ENCODE results near the gene VAT1L. TPM values are rescaled to one million over a fixed set of nuclear protein-coding genes. Genes with fewer than 3 reads are reported as not detected.

VAT1L gene
- polyA plus RNA-seq, 1 donor = 4.7 TPM

DNA sequence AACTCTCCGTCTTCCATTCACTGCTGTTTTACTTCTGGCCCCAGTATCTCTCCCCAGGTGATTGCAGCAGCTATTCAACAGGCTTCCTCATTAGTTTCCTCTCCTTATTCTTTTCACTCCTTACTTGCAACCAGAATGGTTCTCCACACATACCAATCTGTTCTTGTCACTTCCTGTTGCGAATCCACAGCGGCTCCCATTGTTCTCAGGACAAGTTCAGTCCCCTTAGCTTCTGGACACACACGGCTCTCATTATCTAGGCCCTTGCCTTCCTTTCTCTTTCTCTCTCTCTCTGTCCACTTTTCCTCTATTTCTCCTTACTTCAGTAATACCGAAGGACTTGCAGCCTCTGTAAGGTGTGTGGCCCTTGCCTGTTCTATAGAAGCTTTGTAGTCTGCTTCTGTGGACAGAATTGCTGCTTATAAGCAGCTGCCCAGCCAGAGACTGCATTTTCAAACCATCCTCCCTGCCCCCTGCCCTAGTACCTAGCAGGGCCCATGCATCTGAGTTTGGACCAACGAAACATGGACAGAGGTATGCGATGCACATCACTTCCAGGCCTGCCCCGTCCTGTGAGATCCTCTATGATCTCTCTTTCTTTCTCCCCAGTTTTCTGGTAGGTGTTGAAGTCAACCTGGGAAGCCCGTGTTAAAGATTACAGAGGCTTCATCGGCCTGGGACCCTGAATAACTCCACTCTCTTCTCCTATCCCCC lies 45.7 kb downstream of the VAT1L start:
- no peak for DNase-seq

DNA sequence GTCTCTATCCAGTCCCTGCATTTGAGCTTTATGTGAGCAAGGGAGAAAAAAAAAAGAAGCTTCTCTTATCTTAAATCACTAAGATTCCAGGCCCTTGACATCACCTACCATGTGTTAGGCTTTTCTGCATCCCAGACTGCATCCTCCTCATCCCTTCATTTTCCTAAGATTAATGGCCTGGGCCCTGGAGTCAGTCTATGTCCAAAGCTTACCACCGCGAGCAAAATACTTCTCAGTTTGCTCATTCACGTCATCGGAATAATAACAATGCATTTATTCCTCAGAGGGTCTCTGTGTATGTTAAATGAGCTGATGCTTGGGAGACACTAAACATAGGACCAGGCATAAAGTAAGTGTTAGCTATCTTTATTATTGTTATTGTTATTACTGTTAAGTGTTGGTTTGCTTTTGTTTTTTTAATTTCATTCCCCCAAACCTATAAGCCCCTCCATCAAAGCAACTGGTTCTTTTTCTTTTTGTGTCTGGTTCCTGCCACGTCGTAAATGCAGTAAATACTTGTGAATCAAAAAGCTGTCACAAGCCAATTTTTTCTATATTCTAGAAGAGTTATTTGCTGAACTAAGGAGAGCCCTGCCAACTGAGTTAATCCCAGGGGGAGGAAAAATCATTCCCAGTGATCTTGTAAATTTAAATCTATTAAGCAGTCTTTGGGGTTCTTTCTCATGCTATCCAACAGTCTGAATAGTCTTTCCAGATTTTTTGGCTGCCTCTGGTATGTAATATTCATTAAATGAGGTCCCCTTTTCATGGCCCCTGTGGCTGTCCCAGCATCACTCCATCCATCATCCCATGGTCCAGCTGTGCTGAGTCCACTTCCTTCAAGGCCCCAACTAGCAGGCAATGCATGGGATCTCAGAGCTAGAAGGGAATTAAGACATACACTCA lies 46.5 kb downstream of the VAT1L start:
- DNase-seq = no peak

DNA sequence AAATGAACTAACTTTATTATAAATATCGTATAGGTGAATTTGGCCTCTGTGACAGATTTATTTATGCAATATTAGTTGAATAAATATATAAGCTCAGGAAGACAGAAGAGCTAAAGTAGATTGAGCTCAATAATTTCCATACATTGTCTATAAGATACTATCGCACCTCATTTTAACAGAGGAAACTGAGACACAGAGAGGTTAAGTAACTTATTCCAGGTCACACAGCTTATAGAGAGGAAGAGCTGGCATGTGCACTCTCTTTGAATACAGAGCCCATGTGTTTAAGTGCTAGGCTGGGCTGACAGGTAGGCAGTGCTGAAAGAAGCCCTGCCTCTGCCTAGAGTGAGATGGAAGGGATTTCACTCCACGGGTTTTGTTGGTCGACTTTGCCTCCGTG lies 48.4 kb downstream of the VAT1L start:
- DNase-seq = no peak

DNA sequence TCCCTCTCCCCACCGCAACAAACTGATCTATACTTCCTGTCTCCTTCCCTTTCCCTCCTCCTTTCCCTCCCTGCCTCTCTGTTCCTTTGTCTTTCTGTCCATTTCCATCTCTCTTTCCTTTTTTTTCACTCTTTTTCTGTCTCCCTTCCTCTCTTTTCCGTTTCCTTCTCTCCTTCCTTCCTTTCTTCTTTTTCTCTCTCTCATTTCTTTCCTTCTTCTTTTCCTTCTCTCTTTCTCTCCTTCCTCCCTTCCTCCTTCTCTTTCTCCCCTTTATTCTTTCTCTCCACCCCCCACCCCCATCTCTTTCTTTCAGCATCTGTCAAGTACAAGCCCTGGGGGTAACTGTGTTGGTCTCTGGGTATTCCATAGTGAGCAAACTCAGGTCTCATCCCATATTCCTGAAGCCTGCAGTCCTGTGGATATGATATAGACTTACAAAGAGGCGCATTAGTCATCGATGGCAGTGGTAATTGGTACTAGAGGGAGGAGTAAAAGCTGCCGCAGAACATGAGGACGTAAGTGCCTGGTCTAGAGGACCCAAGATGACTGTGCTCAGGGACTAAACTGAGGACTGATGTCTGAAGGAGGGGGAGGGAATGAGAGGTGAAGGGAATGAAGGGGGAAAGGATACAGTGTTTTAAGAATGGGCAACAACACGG lies 50.4 kb downstream of the VAT1L start:
- DNase-seq = no peak

DNA sequence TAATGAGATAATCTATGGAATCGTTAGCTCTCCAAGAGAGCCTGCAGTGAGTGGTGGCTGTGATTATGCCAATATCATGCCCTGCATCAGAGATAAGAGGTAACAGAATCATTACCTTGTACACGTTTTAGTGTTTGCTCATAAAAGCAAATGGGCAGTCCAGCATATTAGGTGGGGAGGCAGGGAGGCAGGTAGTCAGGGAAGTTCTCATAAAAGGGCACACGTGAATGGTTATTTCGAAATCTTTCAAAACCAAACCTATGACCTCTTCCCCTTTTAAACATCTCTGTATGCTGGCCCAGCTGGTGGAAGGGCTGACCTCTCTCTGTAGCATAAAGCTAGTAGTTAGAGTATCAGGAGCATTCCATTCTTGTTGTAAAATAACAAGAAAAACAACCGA lies 51.7 kb downstream of the VAT1L start:
- DNase-seq = no peak

DNA sequence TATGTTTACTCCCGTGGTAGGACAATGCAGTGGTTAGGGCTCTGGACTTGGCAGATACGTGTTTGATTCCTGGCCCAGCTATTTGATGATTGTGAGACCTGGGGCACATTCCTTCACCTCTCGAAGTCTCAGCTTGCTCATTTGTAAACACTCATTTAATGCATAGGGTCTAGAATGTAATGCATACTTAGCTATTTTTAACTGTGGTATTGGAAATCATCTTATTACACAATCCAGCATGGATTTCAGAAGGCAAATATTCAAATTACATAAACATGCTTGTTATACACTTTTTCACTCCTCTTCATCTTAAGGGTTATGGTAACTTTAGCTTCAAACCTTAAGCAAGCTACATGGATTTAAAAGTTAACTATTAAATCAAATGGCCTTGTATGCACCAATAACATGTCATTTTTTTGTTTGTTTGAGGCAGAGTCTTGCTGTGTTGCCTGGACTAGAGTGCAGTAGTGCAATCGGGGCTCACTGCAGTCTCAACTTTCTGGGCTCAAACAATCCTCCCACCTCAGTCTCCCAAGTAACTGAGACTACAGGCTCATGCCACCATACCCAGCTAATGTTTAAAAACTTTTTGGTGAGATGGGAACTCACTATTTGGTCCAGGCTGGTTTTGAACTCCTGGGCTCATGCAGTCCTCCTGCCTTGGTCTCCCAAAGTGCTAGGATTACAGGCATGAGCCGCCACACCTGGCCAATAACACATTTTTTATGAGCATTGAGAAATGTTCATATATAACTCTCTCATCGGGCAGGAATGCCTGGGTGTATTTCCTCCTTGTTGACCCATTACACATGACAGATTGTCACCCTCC lies 52.5 kb downstream of the VAT1L start:
- no peak for DNase-seq

DNA sequence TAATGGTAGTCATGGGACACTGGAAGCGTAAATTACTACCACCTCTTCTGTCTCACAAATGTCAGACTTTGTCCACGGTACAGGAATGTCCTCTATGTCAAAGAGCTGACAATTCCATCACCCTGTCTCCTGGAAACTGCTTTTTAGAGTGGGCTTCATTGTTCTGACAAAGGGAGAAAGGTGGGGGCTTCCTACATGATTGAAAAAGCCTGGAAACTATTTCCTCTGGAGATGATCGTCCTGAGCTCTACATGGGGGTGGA lies 53.1 kb downstream of the VAT1L start:
- DNase-seq = no peak

DNA sequence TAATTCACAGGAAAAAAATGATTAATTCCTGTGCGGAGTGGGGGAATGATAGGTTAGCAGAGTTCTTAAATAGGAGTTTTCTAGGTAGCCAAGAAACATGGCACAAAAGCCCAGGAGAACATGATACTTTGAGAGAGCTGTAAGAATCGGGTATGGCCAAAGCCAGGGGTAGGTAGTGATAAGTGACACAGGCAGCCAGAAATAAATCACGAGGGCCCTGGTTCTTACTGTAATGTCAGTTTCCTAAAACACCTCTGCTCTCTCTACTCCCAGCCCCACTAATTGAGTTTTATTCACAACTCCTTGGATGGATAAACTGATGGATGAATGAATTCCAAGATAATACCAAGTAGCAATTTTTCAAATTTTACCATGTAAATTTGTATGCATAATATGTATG lies 54.1 kb downstream of the VAT1L start:
- DNase-seq = no peak

DNA sequence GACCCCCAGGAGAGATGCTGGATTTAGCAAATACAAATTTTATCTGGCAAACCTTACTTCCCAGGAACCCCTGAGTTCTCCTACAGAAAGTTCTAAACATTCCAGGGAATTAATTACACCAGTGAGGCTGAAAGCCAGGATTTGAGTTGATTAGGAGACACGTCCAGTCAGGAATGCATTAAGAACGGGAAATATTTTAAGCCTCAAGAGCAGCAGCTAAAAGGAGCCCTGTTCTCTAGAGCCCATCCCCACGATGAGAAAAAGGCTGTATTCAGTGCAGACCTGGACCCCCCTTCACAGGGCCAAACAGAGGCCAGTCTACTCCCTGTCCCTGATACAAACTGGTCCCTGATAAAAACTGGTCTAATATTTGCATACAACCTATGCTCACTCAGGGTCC lies 55.0 kb downstream of the VAT1L start:
- no peak for DNase-seq

DNA sequence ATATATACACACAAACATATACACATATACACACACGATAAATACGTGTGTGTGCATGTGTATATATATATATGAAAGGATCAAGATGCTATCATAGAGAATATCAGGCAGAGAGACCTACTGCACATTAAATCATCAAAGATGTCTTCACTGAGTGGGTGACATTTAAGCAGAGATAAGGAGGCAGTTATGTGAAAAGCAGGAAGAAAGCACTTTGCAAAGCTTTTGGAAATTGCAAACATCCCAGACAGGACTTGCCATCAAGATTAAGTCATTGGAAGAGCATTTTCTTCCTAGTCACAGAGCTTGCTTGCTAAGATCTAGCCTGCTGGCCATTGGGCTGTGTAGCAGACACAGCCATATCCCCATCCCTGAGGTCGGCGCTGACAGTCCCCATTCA lies 56.4 kb downstream of the VAT1L start:
- no peak for DNase-seq

DNA sequence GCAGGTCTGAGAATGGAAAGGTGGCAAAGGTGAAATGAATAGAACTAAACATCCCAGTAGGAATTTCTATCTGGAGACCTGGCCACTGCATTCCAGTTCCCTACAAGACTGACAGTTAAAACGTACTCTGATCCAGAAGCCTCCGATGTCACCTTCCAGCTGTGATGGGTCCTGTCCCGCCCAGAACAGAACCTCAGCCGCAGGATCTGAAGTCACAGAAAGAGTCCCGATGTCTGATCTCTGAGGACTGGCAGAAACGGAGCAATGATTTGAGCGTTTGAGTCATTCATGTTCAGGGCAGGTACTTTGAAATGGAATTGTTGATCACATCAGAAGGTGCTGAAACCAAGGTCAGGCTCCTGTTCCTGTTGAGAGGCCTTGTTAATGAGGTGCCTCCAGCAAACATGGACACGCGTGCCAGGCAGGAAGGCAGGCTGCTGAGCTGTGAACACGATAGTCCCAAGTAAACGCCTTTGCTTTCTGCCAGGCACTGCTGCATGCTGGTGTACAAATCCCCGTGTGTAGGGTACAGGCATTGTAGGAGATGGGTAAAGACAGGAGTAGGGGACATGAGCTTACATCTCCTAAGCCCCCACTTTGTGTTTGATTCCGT lies 61.4 kb downstream of the VAT1L start:
- no peak for DNase-seq

DNA sequence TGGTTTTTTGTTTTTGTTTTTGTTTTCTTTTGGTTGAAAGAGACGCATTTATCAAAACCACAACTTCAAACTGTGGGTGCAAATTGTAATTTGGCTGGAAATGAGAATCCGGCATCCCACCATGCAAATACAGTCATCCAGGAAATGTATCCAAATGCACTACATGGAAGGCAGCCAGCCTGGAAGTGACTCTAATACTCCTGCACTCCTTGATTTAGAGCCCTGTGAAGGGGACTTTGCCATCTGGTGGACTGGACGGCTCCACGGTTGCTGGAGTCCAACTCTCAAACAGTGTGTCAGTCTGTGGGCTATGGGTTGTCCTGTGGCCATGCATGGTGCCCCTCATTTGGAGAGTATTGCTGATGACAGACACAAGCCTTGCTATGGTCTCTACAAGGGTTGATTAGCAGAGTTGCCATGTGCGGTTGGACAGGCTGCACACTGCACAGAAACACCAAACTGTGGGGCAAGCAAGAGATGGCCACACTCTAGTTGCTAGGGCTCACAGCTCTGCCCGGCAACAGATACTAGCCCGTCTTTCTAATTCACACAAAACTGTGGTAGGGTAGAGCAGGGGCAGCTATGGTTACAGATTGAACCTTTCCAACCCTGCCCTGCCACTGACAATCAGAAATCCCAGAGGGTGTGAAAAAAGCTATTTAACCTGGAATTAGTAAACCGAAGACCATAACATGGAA lies 62.4 kb downstream of the VAT1L start:
- no peak for DNase-seq

DNA sequence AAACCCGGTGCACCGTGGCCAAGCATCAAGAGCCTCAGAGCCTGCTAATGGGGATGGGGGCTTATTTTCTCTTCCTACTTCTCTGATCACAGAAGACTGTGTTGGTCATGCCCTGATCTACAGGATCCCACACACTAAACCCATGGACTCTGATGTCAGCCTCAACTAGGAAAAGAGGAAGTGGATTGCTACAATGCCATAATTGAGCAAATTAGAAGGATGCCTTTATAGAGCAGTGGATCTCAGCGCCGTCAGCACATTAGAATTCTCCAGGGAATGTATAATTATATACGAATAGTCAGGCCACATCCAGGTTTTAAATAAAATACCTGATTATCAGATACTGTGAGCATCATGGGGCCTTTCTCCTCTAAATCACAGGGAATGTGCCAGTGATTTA lies 64.8 kb downstream of the VAT1L start:
- DNase-seq = no peak

DNA sequence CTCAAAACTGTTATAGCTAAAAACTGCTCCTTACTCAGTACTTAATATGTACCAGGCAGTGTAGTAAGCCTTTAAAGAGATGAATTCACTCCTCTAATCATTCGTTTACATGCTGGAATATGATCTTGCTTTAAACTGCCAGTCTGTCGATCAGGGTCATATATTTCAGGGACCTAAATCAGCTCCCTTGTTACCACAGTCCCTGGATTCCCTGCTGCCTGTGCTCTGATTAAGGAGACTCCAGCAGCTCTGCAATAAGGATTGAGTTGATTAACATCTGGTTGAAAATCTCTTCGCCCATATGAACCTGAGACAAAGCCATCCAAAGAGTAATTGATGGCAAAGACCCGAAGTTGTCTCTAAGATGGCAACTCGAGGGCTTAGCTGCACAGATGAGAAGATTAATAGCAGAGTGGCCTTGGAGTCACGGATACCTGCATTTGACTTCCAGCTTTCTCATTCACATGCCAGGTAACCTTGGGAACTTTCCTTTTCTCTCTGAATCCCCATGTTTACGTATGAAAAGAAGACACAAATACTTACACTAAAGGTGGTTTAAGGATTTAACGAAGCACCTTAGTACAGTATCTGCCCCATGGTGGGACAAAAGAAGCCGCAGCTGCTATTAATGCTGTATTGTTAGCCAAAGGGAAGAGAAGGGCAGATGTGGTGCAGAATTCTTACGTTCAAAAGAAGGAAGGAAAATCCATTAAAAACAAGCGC lies 68.2 kb downstream of the VAT1L start:
- DNase-seq = no peak

DNA sequence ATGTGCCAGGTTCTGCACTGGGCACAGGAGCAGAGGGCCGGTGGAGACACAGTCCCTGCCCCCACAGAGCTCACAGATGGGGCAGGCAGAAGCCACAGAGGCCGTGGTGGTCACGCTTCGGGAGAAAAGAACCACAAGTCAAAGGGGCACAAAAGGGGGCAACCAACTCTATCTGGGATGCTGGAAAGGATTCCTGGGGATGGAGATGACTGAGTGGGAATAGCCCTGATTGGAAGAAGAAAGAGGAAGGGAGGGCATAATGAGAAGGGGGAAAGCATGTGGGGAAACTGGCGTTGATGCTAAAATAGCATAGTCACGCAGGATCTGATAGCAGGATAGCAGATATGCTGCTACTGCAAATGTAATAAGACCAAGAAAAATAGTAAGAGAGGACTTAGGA lies 69.7 kb downstream of the VAT1L start:
- no peak for DNase-seq

DNA sequence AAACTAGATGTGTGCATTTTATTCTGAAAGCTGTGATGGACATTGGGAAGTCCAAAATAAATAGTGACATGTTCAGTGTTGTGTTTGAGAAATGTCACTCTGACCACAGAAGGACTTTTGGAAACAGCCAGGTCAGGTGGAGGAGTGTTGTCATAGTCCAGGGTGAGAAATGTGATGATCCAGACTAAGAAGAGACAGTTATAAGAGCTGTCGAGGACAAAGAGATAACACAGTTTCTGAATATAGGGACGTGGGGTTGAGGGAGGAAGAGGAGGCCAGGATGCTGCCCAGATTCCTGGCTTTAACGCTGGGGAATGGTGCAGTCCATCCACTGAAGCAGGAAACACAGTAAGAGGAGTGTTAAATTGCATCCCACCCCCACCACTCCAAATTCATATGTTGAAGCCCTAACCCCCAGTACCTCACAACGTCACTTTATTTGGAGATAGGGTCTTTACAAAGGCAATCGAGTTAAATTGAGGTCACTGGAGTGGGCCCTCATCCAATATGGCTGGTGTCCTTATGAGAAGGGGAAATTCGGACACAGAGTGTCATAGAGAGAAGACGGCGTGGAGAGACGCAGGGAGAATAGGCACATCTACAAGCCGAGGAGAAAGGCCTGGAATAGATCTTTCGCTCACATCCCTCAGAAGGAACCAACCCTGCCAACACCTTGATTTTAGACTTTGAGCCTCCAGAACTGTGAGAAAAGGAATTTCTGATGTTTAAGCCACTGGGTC lies 71.3 kb downstream of the VAT1L start:
- DNase-seq = no peak

DNA sequence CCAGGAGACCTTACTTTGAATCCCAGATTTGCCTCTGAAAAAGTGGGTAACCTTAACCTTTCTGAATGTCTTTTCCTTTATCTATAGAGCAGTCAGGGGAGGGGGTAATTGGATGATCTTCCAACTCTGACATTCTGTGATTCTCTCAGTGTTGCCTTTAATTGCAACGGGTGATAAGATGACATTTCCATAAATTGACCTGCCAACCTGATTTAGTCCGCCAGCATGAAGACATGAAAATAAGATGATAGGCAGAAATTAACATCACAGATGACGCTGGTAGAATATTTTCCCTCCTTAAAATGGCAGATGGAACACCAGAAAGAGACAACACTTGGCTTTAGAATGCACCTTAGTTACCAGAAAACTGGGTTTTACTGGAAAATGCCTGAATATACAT lies 72.6 kb downstream of the VAT1L start:
- DNase-seq = no peak

DNA sequence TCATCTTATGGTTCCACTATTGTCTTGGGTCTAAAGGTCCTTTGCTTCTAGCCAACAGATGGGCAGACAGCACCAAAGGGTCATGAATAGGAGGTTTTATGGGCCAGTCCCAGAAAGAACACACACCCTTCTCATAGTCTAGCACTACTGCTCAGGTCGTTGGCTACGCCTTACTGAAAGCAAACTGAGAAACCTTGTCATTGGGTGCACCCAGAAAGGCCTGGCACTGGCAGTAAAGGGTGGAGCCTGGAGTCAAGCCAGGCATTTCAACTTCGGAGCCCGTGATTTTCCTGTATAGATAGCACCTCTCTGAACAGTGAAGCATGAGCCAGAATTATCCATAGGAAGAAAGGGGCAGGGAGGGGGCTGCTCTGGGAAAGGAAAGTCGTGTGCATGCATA lies 74.9 kb downstream of the VAT1L start:
- DNase-seq = no peak

DNA sequence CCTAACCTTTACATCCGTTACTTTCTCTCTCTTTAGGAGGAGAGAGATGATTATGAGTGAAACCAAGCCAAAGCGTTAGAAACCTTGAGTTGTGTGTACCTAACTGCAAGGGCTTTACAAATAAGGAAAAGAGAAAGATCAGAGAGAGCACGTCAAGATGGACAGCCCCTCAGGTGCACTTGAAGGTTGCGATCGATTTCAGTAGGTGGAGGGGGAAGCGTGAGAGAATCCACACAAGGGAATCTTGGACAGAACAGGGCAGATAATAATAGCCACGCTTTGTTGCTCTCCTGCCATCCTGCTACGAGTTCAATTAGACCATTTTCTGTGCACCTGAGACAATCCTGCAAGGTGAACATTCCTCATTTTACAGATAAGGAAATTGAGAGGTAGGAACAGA lies 78.4 kb downstream of the VAT1L start:
- DNase-seq = no peak

DNA sequence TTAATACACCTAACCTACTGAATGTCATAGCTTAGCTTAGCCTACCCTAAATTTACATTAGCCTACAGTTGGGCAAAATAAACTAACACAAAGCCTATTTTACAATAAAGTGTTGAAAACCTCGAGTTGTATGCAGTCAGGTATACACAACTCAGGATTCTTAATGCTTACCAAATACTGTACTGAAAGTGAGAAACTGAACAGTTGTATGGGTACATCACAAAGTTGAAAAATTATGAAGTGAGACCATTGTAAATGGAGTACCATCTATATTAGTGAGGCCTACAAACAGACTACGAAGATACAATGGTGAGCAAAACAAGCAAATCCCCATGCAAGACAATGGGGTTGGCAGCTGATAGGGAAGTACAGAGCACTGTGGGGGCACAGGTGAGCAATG lies 79.7 kb downstream of the VAT1L start:
- no peak for DNase-seq
